ENCODE data around the gene METRN.

The METRN gene

DNA sequence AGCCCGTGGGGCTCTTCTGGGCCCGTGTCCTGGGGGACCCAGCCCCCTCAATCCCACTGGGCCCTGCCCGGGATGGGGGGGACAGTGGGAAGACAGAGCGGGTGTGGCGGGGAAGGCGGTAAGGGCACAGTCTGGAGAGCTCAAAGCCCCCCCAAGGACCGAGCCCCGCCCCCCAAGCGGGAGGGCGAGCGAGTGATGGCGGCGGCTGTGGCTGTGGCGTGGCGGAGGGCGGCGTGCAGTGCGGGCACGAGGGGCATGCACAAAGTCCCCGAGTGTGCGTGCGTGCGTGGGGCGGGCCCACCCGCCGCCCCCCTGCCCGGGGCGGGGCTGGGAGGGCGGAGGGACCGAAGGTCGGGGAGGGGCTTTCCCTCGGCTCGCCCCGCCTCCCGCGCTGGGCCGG is 21.2 kb upstream of the METRN start:
- TF ChIP-seq GATA2 (IDR thresholded peaks at IDR 0.05; ENCODE audit: low read depth, low read length) (no peak), GATA3 (IDR thresholded peaks at IDR 0.05; ENCODE audit: low read depth, low read length) (no peak)

DNA sequence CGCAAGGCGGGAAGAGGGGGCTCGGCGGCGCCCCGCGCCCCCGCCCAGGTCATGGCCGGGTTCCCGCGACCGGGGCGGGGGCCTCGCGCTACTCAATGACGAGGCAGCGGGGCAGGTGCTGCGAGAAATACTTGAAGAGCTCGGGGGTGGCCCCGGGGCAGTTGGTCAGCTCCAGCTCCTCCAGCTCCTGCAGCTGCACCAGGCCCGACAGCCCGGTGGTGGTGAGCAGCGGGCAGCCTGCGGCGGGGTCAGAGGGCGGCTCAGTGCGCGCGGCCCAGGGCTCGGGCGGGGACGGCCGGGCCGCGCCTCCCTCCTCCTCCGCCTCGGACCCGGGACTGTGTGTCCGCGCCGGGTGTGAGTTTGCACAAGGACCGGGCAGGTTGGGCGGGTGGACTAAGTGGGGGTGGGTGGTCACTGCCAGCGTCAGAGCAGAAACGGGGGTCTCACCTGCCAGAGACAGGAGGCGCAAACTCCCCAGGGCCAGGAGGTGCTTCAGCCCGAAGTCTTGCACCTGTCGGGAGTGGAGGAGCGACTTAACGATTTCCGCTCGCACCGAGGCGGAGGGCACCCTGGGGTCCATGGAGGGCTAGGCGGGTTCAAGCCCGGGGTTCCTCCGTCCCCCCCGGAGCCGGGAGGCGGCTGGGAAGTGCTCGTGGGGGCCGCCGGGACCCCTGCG is 20.6 kb upstream of the METRN start:
- no peak for TF ChIP-seq GATA3 (IDR thresholded peaks at IDR 0.05; ENCODE audit: low read depth, low read length)
- TF ChIP-seq GATA2 (IDR thresholded peaks at IDR 0.05; ENCODE audit: low read depth, low read length): no peak

DNA sequence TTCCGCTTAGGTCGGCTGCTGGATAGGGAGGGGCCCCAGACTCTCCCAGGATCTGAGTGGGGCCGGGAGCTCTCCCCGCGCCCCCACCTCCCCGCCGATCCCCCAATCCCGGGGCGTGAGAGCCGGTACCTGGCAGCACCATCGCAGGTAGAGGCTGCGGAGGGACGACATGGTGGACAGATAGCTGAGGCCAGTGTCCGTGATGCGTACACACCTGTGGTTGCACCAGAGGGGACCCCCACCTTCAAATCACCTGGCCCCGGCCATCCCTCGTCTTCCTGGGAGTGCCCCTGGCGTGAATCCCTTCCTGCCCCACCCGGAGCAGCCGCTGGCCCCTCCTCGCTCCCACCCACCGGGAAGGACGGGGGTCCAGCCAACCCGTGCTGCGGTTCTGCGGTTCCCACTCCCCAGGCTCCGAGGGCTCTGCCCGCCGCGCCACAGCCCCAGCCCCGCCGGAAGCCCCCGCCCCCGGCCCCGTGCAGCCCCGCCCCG is 20.0 kb upstream of the METRN start:
- TF ChIP-seq GATA3 (IDR thresholded peaks at IDR 0.05; ENCODE audit: low read depth, low read length): no peak
- no peak for TF ChIP-seq GATA2 (IDR thresholded peaks at IDR 0.05; ENCODE audit: low read depth, low read length)

DNA sequence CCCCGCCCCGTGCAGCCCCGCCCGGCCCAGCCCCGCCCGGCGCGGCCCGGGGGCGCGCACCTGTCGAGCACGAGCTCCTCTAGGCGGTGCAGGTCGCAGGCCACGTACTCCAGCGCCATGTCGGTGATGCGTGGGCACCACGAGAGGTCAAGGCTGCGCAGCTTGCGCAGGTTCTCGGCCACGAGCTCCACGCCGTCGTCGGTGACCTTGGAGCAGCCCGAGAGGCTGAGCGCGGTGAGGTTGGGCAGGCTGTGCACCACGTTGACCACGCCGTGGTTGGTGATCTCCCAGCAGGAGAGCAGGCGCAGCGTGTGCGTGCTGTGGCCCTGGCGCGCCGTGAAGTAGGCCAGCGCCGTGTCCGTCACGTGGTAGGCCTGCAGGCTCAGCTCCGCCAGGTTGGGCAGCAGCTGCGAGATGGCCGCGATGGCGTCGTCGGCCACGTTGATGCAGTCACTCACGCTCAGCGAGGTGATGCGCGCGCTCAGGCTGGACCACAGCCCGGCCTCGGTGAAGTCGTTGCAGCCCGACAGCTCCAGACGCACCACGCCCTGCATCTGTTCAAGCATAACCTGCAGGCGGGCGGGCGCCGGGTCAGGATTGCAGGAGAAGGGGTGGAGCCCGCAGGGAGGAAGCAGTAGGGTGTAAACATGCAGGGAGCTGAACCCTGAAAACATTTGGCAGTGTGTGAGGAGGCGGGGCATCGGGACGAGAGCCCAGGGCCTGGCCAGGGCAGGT is 19.4 kb upstream of the METRN start:
- TF ChIP-seq GATA2 (IDR thresholded peaks at IDR 0.05; ENCODE audit: low read depth, low read length): no peak
- TF ChIP-seq GATA3 (IDR thresholded peaks at IDR 0.05; ENCODE audit: low read depth, low read length): no peak

DNA sequence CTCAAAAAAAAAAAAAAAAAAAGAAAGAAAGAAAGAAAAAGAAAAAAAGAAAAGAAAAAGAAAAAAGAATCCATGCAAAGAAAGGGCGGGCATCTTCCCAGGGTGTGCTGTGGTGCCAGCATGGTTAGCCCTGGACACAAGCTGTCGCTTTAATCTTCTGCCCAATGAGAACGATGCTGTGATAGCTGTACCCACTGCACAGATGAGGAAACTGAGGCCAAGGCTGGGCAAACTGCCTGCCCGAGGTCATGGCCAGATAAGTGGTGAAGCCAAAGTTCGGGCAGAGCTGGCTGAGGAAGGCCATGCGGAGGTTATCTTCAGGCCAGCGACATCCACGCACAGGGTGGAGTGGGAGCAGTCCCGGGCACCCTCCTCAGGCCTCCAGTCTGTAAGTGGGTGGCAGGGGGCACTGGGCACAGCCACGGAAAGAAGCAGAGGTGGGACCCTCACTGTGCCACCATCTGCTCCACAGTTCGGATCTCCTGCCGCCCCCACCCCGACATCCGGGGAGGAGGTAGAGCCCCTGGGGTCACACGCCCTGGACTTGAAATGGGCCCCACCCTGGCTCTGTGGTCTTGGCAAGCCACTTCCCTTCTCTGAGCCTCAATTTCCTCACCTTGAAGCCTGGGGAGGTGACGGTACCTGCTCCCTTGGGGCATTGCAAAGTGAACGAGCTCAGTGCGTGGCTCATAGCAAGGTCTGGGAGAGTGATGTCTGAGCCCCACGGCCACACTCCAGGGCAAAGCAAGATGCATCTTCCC is 15.8 kb upstream of the METRN start:
- TF ChIP-seq GATA3 (IDR thresholded peaks at IDR 0.05; ENCODE audit: low read depth, low read length) (no peak), GATA2 (IDR thresholded peaks at IDR 0.05; ENCODE audit: low read depth, low read length) (no peak)

DNA sequence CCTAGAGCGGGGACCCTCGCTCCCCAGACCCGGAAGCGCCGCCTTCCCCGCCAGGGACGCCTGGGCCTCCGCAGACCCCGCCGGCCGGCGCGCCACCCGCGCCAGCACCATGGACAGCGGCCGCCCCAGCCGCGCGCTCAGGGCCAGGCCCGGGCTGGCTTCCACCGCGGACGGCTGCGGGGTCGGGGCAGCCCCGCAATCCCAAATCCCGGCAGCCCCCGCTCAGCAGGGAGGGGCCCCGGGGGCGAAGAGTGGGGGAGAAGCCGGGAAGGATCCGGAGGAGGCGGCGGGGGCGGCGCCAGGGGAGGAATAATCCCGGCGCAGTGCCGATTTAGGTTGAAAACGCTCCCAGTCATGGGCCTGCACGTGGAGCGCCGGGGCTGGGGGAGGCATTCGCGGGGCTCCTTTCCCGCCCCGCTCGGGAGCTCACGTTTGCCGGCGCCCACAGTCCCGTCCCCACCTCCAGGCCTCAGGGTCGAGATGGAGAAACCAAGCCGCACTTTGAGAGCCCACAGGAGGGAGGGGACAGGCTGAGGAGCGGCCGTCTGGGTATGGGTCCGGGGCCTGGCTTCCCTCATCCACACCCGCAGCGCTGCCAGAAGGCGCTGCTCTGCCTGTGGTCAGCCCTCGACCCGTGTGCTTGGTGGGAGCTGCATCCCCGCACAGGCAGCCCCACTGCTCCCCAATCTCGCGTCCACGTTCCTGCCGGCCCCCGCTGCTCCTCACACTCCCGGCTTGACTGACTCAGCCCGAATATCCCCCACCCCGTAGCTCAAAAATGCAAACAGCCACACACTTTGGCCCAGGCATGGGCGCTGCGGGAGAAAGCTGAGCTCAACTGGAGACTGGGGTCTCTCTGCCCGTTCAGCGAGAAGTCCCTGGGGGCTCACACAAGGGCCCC is 14.0 kb upstream of the METRN start:
- TF ChIP-seq GATA3 (IDR thresholded peaks at IDR 0.05; ENCODE audit: low read depth, low read length) (no peak), GATA2 (IDR thresholded peaks at IDR 0.05; ENCODE audit: low read depth, low read length) (no peak)

DNA sequence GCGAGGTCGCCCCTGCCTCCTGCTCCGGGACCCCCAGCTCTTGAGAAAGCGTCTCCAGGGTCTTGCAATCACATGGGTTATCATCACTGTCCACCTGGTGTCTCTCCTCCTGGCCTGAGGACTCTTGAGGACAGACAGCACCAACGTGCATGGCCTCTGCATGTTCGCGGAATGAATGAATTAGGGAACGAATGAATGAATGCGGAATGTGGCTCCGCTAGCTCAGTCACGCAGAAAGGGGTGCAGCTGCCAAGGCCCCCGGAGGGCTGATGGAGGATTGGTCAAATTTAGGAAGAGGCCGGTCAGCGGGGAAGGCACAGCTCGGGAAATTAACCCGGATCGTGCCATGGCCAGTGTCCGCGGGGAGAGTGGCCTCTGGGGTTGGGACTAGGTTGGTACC is 12.6 kb upstream of the METRN start:
- TF ChIP-seq GATA3 (IDR thresholded peaks at IDR 0.05; ENCODE audit: low read depth, low read length): no peak

DNA sequence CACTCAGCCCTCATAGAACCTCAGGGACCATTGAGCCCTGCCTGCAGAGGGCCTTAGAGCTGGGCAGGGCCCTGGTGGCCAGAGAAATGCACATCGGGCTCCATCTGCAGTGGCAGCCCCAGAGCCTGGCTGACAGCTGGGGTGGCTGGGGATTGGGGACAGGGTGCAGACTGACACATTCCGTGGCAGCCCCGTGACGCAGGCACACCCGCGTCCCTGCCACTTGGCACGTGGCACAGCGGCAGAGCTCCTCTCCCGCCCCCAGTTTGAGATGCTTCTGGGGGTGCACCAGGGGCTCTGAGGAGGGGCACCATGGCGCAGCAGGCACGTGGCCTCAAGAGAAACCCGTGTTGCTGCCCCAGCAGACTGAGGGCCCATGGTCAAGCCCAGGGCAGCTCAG is 11.5 kb upstream of the METRN start:
- no peak for TF ChIP-seq GATA2 (IDR thresholded peaks at IDR 0.05; ENCODE audit: low read depth, low read length)
- no peak for TF ChIP-seq GATA3 (IDR thresholded peaks at IDR 0.05; ENCODE audit: low read depth, low read length)

DNA sequence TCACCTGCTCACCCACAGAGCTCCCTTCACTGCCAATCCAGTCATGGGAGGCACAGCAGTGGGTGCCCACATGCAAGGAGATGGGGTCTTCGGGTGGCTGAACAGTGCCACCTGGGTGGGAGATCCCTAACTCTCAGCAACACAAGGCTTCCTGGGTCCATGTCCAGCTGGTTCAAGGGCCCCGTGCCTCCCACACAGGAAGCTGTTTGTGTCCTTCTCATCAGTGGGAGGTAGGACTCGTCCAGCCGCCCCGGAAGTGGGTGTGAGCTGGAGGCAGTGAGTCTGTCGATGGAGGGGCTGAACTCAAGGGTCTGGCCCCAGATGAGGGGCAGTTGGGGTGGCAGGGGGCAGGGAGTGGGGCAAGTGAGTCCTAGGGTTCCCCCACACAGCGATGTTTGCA is 10.9 kb upstream of the METRN start:
- TF ChIP-seq GATA3 (IDR thresholded peaks at IDR 0.05; ENCODE audit: low read depth, low read length) (no peak), GATA2 (IDR thresholded peaks at IDR 0.05; ENCODE audit: low read depth, low read length) (no peak)

DNA sequence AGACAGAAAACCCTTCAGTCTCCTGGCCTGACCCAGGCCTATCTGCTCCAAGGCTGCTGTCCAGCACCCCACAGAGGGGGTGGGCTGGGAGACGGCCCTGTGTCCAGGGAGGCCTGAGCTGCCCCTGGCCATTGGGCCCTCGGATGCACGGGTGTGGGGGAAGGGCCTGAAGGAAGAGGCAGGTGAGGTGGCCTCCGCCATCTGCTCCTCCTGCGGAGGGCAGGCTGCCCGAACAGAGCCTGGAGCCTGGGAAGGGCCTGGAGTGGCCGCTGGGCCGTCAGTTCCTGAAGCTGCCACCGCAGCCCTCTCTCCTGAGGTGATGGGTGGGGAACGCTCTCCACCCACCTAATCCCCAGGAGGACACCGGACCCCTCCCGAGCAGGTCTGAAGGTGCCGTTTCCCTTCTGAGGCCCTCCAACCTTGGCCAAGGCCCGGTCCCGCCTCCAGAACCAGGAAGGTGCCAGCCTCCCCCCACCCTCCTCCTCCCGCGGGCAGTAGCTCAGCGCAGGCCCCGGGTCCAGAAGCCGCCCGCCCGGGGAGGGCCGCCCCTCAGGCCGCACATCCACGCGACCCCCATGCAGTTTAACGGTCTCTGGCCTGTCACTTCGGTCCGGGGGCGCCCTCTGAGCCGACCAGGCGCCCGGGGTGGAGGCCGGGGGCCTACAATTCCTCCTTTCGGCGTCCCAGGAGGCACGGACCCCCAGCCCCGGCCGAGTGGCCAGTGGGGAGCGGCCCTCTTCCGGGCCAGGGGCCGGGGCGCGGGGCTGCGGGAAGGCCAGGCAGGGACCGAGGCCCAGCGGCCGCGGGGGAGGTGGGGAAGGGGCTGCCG is 10.2 kb upstream of the METRN start:
- no peak for TF ChIP-seq GATA3 (IDR thresholded peaks at IDR 0.05; ENCODE audit: low read depth, low read length)
- no peak for TF ChIP-seq GATA2 (IDR thresholded peaks at IDR 0.05; ENCODE audit: low read depth, low read length)

DNA sequence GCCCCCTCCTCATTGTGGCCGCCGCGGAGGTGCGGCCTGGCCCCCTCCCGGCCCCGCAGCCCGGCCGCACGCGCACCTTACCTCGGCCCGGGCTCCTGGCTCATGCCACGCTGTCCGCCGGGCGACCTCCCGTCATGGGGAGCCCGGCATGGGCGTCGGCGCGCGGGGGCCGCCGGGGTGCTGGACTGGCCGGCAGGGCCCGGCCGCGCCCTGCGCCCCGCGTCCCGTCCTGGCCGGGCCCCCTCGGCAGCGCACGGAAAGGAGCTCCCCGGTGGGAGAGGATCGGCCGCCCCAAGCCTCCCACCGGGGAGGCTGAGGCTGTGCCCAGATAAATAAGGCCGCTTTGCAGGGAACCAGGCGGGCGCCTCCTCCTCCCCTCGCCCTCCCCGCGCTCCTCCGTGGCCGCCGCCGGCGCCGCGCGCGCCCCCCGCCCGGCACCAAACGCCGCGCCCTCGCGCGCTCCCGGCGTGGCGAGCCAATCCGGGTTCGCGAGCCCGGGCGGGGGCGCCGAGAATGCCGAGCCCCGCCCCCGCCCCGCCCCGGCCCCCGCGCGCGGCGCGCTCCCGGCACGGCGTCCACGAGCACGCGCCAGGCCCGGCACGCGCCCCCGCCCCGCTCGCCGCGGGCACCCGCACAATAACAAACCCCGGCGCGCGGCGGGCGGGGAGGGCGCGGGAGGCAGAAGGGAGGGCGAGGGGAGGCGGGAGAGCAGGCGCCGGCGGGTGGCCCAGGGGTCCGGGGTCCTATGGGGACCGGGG is 9.3 kb upstream of the METRN start, which contains the start of gene FBXL16:
TSS of gene FBXL16 (minus strand) at position 371 of the 758 bp plus-strand sequence. CDS start 8,396 bp downstream, outside the sequence.
- no peak for TF ChIP-seq GATA3 (IDR thresholded peaks at IDR 0.05; ENCODE audit: low read depth, low read length)
- TF ChIP-seq GATA2 (IDR thresholded peaks at IDR 0.05; ENCODE audit: low read depth, low read length): no peak

Data from SH-SY5Y (cell line).